Fibroblast of lung (primary cell): Measurements from ENCODE around the gene CA5A.

Experiments
- EZH2 ChIP-seq: IDR thresholded peaks from 2 replicates; pipeline ENCODE4 v1.5.1; 2012; ENCODE audit warnings: low read length, control low read depth, mild to moderate bottlenecking; ENCODE audit errors: missing control alignments
- TF ChIP-seq, protein P1 (sequence below), 2 donors: IDR thresholded peaks in 1 of 2; conservative IDR thresholded peaks in 1 of 2; 1 replicate in 1 of 2; 2 replicates in 1 of 2; pipeline ENCODE4 v1.5.1; 2011 to 2012; ENCODE audit warnings: low read length in 2 of 2, control low read depth in 1 of 2, inconsistent platforms in 1 of 2, low read depth in 1 of 2, mild to moderate bottlenecking in 1 of 2

DNA sequence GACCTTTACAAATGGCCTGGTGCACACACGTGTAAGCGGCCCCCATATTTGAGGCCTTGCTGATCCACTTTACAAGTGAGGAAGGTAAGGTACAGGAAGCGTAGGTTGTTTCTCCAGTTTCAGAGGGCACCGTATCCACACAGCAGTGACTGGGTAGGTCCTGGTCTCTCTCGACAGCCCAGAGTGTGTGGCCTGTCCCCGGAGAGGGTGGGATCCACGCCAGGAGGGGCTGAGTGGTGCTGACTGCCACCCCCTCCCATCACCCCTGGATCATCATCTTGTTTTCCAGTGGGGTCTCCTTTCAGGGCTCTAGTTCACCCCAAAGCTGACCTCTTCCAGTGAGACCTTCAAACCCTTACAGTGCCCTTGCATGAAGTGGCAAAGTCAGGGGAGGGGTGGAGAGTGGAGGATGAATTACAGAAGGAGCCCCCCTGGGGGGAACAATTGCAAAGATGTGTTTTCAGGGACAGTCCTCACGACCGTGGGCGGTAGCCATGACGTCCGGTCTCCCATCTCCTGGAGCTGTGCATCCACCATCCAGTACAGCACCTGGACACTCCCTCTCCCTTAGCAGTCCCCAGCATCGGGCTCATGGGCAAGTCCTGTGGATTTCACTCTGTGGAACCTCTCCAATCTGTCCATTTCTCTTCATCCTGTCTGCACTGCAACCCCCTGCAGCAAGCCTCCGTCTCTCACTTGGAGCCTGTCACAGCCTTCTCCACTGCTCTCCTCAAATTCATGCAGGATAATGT, 10.4 kb upstream of the CA5A start:
- TF ChIP-seq EZH2, result no peak
- TF ChIP-seq, protein P1, sequence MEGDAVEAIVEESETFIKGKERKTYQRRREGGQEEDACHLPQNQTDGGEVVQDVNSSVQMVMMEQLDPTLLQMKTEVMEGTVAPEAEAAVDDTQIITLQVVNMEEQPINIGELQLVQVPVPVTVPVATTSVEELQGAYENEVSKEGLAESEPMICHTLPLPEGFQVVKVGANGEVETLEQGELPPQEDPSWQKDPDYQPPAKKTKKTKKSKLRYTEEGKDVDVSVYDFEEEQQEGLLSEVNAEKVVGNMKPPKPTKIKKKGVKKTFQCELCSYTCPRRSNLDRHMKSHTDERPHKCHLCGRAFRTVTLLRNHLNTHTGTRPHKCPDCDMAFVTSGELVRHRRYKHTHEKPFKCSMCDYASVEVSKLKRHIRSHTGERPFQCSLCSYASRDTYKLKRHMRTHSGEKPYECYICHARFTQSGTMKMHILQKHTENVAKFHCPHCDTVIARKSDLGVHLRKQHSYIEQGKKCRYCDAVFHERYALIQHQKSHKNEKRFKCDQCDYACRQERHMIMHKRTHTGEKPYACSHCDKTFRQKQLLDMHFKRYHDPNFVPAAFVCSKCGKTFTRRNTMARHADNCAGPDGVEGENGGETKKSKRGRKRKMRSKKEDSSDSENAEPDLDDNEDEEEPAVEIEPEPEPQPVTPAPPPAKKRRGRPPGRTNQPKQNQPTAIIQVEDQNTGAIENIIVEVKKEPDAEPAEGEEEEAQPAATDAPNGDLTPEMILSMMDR (conservative IDR thresholded peaks at IDR 0.05 in 1 of 2, IDR thresholded peaks at IDR 0.05 in 1 of 2; ENCODE audit: low read depth in 1 of 2, low read length in 2 of 2), result no peak
